IMR-90 (cell line): ENCODE measurements around the gene IFITM10. TPM values are rescaled to one million over a fixed set of nuclear protein-coding genes. Genes with fewer than 3 reads are reported as not detected.
A peak's percentile ranks its signal among the peaks of the same experiment; 100 is the strongest.

Source experiments
- ATAC-seq: fragments of 200-7000 bp; cut with Tn5 transposase; 2 replicates; pipeline ENCODE4 v1.9.1; 2020; ENCODE audit warnings: low read depth, mild to moderate bottlenecking, moderate library complexity
- BruUV-seq: library from RNA; stranded (reverse); fragments of 400-500 nt; replicated peaks from 2 replicates; lab custom pipeline; 2021; lab: Mats Ljungman, UMichigan
- CTCF ChIA-PET: fragments of 300-600 bp; formaldehyde crosslinking; extraction: SDS; loops from one replicate; lab custom pipeline; 2021; ENCODE audit warnings: antibody characterized with exemption; lab: Yijun Ruan, JAX
- POLR2A ChIA-PET: fragments of 300-600 bp; sonication (Branson Sonifier 250); formaldehyde crosslinking; loops from one replicate; lab custom pipeline; 2022; ENCODE audit warnings: antibody characterized with exemption; ENCODE audit not compliant: unreplicated experiment; lab: Charles Lee
- DNase-seq: peaks from one replicate; pipeline ENCODE4 v3.0.0; 2013
- H2AFZ ChIP-seq: replicated peaks from 2 replicates; pipeline ENCODE3; 2013; ENCODE audit warnings: low read length, mild to moderate bottlenecking; ENCODE audit not compliant: poor library complexity
- H2AK5ac ChIP-seq: 2 replicates; pipeline ENCODE4 v1.6.1; 2013; ENCODE audit warnings: low read depth, low read length, inconsistent platforms
- H2AK9ac ChIP-seq: replicated peaks from 2 replicates; pipeline ENCODE3; 2013; ENCODE audit warnings: mild to moderate bottlenecking, low read depth, low read length, moderate library complexity; ENCODE audit not compliant: poor library complexity
- H2BK120ac ChIP-seq: 2 replicates; pipeline ENCODE4 v1.6.1; 2013; ENCODE audit warnings: low read depth, low read length, inconsistent platforms
- H2BK15ac ChIP-seq: 3 replicates; pipeline ENCODE4 v1.6.1; 2013; ENCODE audit warnings: low read depth, low read length, inconsistent platforms
- H2BK20ac ChIP-seq: 2 replicates; pipeline ENCODE4 v1.6.1; 2013; ENCODE audit warnings: low read depth, mild to moderate bottlenecking, inconsistent platforms, low read length, moderate library complexity
- H2BK5ac ChIP-seq: 2 replicates; pipeline ENCODE4 v1.6.1; 2013; ENCODE audit warnings: mild to moderate bottlenecking, low read depth, low read length, inconsistent platforms; ENCODE audit not compliant: poor library complexity, severe bottlenecking
- H3K14ac ChIP-seq: replicated peaks from 2 replicates; pipeline ENCODE4 v1.6.1; 2013; ENCODE audit warnings: low read depth, low read length, inconsistent platforms
- H3K18ac ChIP-seq: 2 replicates; pipeline ENCODE4 v1.6.1; 2013; ENCODE audit warnings: low read depth, low read length, control low read depth
- H3K23ac ChIP-seq: 2 replicates; pipeline ENCODE4 v1.6.1; 2013; ENCODE audit warnings: low read depth, low read length, inconsistent platforms
- H3K27ac ChIP-seq: 2 replicates; pipeline ENCODE4 v1.5.1; 2013; ENCODE audit warnings: mild to moderate bottlenecking, control low read depth, low read length; ENCODE audit not compliant: insufficient read depth
- H3K27me3 ChIP-seq: 2 replicates; pipeline ENCODE4 v1.6.1; 2013; ENCODE audit warnings: low read length; ENCODE audit not compliant: control insufficient read depth, insufficient read depth
- H3K36me3 ChIP-seq: 2 replicates; pipeline ENCODE4 v1.6.1; 2013; ENCODE audit warnings: low read length, mixed read lengths; ENCODE audit not compliant: control insufficient read depth, insufficient read depth
- H3K4ac ChIP-seq: 2 replicates; pipeline ENCODE4 v1.6.1; 2013; ENCODE audit warnings: low read depth, low read length, inconsistent platforms
- H3K4me1 ChIP-seq: 2 replicates; pipeline ENCODE4 v1.6.1; 2013; ENCODE audit warnings: low read length, mixed read lengths; ENCODE audit not compliant: control insufficient read depth, insufficient read depth
- H3K4me2 ChIP-seq: 2 replicates; pipeline ENCODE4 v1.6.1; 2013; ENCODE audit warnings: low read depth, mild to moderate bottlenecking, control low read depth, low read length, moderate library complexity
- H3K4me3 ChIP-seq: 2 replicates; pipeline ENCODE4 v1.5.1; 2013; ENCODE audit warnings: low read depth, mild to moderate bottlenecking, control low read depth, low read length, moderate library complexity; ENCODE audit not compliant: insufficient read depth
- H3K56ac ChIP-seq: 2 replicates; pipeline ENCODE4 v1.6.1; 2013; ENCODE audit warnings: low read length, inconsistent platforms; ENCODE audit not compliant: insufficient read depth; ENCODE audit errors: extremely low read depth
- H3K79me1 ChIP-seq, 2 experiments: 2 replicates each; pipeline ENCODE4 v1.6.1; 2013; ENCODE audit warnings: low read length in 2 of 2, inconsistent platforms in 1 of 2, low read depth in 1 of 2
- H3K9ac ChIP-seq: 2 replicates; pipeline ENCODE4 v1.6.1; 2013; ENCODE audit warnings: low read depth, low read length, control low read depth
- H3K9me1 ChIP-seq: 2 replicates; pipeline ENCODE4 v1.6.1; 2013; ENCODE audit warnings: low read length, inconsistent platforms; ENCODE audit not compliant: insufficient read depth
- H3K9me3 ChIP-seq: 2 replicates; pipeline ENCODE4 v1.6.1; 2013; ENCODE audit warnings: low read length; ENCODE audit not compliant: control insufficient read depth, insufficient read depth
- H4K20me1 ChIP-seq: 2 replicates; pipeline ENCODE4 v1.6.1; 2013; ENCODE audit warnings: low read length, inconsistent platforms; ENCODE audit not compliant: insufficient read depth
- H4K5ac ChIP-seq: 2 replicates; pipeline ENCODE4 v1.6.1; 2013; ENCODE audit warnings: mild to moderate bottlenecking, low read depth, low read length, control low read depth
- H4K8ac ChIP-seq, 2 experiments: 2 replicates each; pipeline ENCODE4 v1.6.1; 2013; ENCODE audit warnings: low read depth in 2 of 2, low read length in 2 of 2, control low read depth in 1 of 2, inconsistent platforms in 1 of 2
- H4K91ac ChIP-seq: 2 replicates; pipeline ENCODE4 v1.6.1; 2013; ENCODE audit warnings: low read depth, low read length, inconsistent platforms; ENCODE audit not compliant: insufficient read depth
- CEBPB ChIP-seq: IDR thresholded peaks from 2 replicates; pipeline ENCODE4 v1.6.1; 2012; ENCODE audit warnings: low read depth, low read length, improper control_type of control experiment
- WGBS, 2 experiments: methylation state at CpG; one replicate each; pipeline versions ENCODE4 v1.1.5 to v1.1.7; 2013; ENCODE audit warnings: missing lambda C conversion rate in 2 of 2; ENCODE audit not compliant: insufficient read length in 1 of 2; ENCODE audit errors: extremely low coverage in 2 of 2; 5-methylcytosine and 5-hydroxymethylcytosine counted together
- dilution Hi-C: fragments of 300-500 bp; cut with HindIII; formaldehyde crosslinking; loops from one replicate; pipeline ENCODE4 v1.14.3; 2018; ENCODE audit warnings: low sequenced_read_pairs; ENCODE audit not compliant: unreplicated experiment
- in situ Hi-C: fragments of 300-500 bp; cut with MboI; formaldehyde crosslinking; loops from 3 replicates; pipeline ENCODE4 v1.14.3; 2019; ENCODE audit warnings: low sequenced_read_pairs, inconsistent platforms, mixed read lengths
- intact Hi-C: fragments of 100-400 bp; cut with micrococcal nuclease; formaldehyde crosslinking; loops from 2 replicates; pipeline ENCODE4 v1.10.0; 2022
- polyA plus RNA-seq, 3 experiments: library from polyadenylated mRNA; depleted of rRNA; stranded (reverse); fragments of >200 nt; gene quantifications; 2 replicates each; pipeline ENCODE4 v1.2.3, GENCODE V29; 2012; ENCODE audit warnings: low replicate concordance in 1 of 3
- total RNA-seq: library from RNA; depleted of rRNA; stranded (reverse); fragments of >200 nt; gene quantifications from 2 replicates; pipeline ENCODE4 v1.2.3, GENCODE V29; 2012
- TF ChIP-seq, protein P1 (sequence below): fragments of 150-350 bp; IDR thresholded peaks from 2 replicates; pipeline ENCODE4 v1.6.1; 2017; ENCODE audit warnings: mild to moderate bottlenecking, antibody characterized with exemption, low read length, low read depth
- TF ChIP-seq, protein P2 (sequence below): fragments of 150-350 bp; IDR thresholded peaks from 2 replicates; pipeline ENCODE4 v1.6.1; 2016; ENCODE audit warnings: low read depth, mild to moderate bottlenecking, low read length, moderate library complexity, borderline replicate concordance

Gene IFITM10
- total and polyA plus RNA-seq, 2 of the 4 experiments (the other 2 are of a cell fraction) = 0.15 to 0.18 TPM

DNA sequence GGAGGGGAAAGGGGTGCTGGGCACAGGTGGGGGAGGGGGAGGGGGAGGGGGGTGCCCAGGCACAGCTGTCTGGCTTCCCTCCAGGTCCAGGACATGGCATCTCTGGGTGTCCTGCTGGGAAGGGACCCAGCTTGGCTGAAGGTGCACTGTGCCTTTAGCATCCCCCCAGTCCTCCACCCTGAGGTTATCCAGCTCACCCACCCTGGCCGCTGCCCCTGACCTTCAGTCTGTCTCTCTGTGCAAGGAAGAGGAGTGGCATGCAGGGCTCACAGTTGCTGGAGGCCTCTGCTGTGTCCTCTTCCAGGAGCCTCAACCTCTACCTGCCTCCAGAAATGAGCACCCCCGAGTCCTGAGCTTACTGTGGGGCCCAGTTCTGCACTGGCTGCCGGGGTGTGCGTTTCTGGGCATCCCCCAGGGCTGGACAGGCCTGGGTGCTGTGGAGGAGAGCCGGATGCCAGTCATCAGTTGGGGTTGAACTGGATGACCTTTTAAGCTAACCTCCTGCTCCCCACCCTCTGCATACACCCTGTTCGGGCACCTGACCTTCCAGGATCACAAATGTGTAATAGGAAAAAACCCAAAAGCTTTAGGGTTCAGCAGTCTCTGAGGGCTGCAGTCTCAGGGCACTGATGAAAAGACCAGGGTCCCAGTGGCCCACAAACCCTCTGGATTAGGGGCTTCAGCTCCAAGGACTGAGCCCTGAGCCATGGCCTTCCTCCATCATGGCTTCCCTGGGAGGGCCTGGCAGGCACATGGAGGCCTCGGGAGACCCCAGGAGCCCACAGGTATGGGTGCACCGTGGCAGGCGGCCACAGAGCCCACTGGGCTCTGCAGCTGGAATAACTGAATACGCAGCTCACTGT, 23.0 kb upstream of the IFITM10 start:
- Histone ChIP-seq H4K5ac (peak overlapping the region; percentile 33; the same call in 1 of the 2 replicates), H3K4me2 (no peak overlapping the region), H3K36me3 (no peaks in the 10 kb centered on the region), H3K4ac (peak overlapping the region; percentile 51), H3K56ac (no peak overlapping the region; the same call in 1 of the 2 replicates), H3K4me3 (no peak overlapping the region), H3K4me1 (peaks cover 14% of the 10 kb centered on the region), H4K91ac (peak overlapping the region; percentile 75), H2AK9ac (no peak overlapping the region), H2AFZ (peak overlapping the region; percentile 4), H4K20me1 (no peaks in the 10 kb centered on the region), H4K8ac (peak overlapping the region; percentile 33 to 51; a peak in 3 of 4 replicates), H3K18ac (peak overlapping the region; percentile 75), H3K27me3 (peaks cover 8% of the 10 kb centered on the region; the same call in 1 of the 2 replicates), H3K9me1 (peaks cover 8% of the 10 kb centered on the region), H3K79me1 (no peaks in the 10 kb centered on the region), H3K9me3 (peaks cover 9% of the 10 kb centered on the region), H3K27ac (no peak overlapping the region), H3K14ac (peak overlapping the region; percentile 38; the same call in 1 of the 2 replicates), H3K9ac (no peak overlapping the region), H2BK5ac (peak overlapping the region; percentile 83), H2AK5ac (peak overlapping the region; percentile 95), H2BK15ac (peak overlapping the region; percentile 57; the same call in 2 of the 3 replicates), H3K23ac (no peak overlapping the region; the same call in 1 of the 2 replicates), H2BK20ac (peak overlapping the region; percentile 43; the same call in 1 of the 2 replicates), H2BK120ac (peak overlapping the region; percentile 84)
- intact Hi-C loops (no loop called here), in situ Hi-C loops (no loop called here), dilution Hi-C loops (no loop called here)
- 40% methylated on average over 1 of the region's 10 CpGs; no CpG with 5 or more reads in 1 of the 2 experiments for WGBS, 2 experiments
- CTCF ChIA-PET = interaction anchor here (0.6 kb wide), 2 partner anchors 182 to 308 kb away, joined by 3 read pairs; no protein-coding TSS in a partner anchor
- TF ChIP-seq CEBPB = no peak
- TF ChIP-seq, protein P1, sequence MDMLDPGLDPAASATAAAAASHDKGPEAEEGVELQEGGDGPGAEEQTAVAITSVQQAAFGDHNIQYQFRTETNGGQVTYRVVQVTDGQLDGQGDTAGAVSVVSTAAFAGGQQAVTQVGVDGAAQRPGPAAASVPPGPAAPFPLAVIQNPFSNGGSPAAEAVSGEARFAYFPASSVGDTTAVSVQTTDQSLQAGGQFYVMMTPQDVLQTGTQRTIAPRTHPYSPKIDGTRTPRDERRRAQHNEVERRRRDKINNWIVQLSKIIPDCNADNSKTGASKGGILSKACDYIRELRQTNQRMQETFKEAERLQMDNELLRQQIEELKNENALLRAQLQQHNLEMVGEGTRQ = no peak
- TF ChIP-seq, protein P2, sequence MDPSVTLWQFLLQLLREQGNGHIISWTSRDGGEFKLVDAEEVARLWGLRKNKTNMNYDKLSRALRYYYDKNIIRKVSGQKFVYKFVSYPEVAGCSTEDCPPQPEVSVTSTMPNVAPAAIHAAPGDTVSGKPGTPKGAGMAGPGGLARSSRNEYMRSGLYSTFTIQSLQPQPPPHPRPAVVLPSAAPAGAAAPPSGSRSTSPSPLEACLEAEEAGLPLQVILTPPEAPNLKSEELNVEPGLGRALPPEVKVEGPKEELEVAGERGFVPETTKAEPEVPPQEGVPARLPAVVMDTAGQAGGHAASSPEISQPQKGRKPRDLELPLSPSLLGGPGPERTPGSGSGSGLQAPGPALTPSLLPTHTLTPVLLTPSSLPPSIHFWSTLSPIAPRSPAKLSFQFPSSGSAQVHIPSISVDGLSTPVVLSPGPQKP = no peak
- ATAC-seq (no peak), DNase-seq (no peak)
- no TSS peak for BruUV-seq
- POLR2A ChIA-PET = no interaction called here
